OCI-LY7 (cell line): ENCODE measurements around the gene RGL1.

Experiments used
- CTCF ChIP-seq: fragments of 200-600 bp; sonication (generic); conservative IDR thresholded peaks from 2 replicates; pipeline ENCODE4 v1.5.1; 2014; ENCODE audit warnings: mild to moderate bottlenecking, antibody characterized with exemption, low read length, moderate library complexity, mixed read lengths
- EZH2phosphoT487 ChIP-seq: fragments of 200-600 bp; sonication (generic); IDR thresholded peaks from 2 replicates; pipeline ENCODE4 v1.6.1; 2018; ENCODE audit warnings: low read depth, borderline replicate concordance, mild to moderate bottlenecking, mixed run types, antibody characterized with exemption, low read length, moderate library complexity, mixed read lengths

- no peak for TF ChIP-seq EZH2phosphoT487
- no peak for TF ChIP-seq CTCF
These were observed 42.7 kb downstream of the RGL1 start for GRCh38 chr1:183847641-183848040.
